D721Med (cell line): ENCODE data around the gene SPATA16.

Source experiments
- DNase-seq: peaks from one replicate; pipeline ENCODE4 v3.0.0; 2011; ENCODE audit warnings: low spot score; ENCODE audit not compliant: insufficient read length
- FAIRE-seq: peaks from 2 replicates; lab custom pipeline; 2011; peaks lifted over from hg19 to GRCh38; lab: Jason Lieb, UNC
- CTCF ChIP-seq: IDR thresholded peaks from 2 replicates; pipeline ENCODE4 v1.5.1; 2012; ENCODE audit warnings: mild to moderate bottlenecking, control low read depth; ENCODE audit not compliant: insufficient read depth; ENCODE audit errors: missing control alignments

Gene SPATA16

GRCh38 chr3:172989373-172989772 lies 151.7 kb downstream of the SPATA16 start:
- TF ChIP-seq CTCF = no peak
- FAIRE-seq = no peak
- DNase-seq = no peak

- TF ChIP-seq CTCF = peak; percentile 32
- DNase-seq (no peak), FAIRE-seq (no peak)
Measured at GRCh38 chr3:172987273-172987672, 153.8 kb downstream of the SPATA16 start.

DNA sequence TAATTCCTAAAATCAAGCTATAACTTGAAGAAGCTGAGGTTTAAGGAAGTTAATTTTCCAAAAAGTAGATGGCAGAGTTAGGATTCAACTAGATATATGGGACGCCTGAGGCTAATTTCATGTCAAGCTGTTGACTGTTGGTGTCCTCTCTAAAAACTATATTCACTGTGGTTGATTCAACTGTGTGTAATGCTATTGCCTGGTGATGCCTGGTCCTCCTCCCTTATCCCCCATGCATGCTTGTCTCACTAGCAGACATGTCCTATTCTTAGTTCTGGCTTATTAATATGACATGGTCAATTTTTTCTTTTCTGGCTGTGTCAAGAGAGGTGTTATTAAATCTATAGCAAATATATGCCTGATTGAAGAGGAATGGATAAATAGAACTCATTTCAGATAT lies 156.1 kb downstream of the SPATA16 start:
- FAIRE-seq (no peak), DNase-seq (no peak)
- TF ChIP-seq CTCF = no peak

GRCh38 chr3:172982736-172983364 lies 158.2 kb downstream of the SPATA16 start:
- no peak for FAIRE-seq
- peak; percentile 9 for TF ChIP-seq CTCF
- no peak for DNase-seq

GRCh38 chr3:172981407-172981983 lies 159.5 kb downstream of the SPATA16 start:
- FAIRE-seq = no peak
- no peak for DNase-seq
- TF ChIP-seq CTCF = no peak

- no peak for TF ChIP-seq CTCF
- FAIRE-seq (no peak), DNase-seq (no peak)
Measured at GRCh38 chr3:172980849-172981248, 160.2 kb downstream of the SPATA16 start.

GRCh38 chr3:172977696-172978095 lies 163.3 kb downstream of the SPATA16 start:
- no peak for TF ChIP-seq CTCF
- FAIRE-seq (no peak), DNase-seq (no peak)
